Neural cell (in vitro differentiated cells): ENCODE data around the gene TNRC6C.

Experiments
- POLR2AphosphoS5 ChIP-seq: IDR thresholded peaks from 2 replicates; pipeline ENCODE4 v1.6.1; 2012
- TF ChIP-seq, protein P1 (sequence below): fragments of 450-650 bp; IDR thresholded peaks from 2 replicates; pipeline ENCODE4 v1.5.1; 2014; ENCODE audit warnings: antibody characterized with exemption, mild to moderate bottlenecking, moderate library complexity; ENCODE audit not compliant: poor library complexity, severe bottlenecking

- TF ChIP-seq, protein P1, sequence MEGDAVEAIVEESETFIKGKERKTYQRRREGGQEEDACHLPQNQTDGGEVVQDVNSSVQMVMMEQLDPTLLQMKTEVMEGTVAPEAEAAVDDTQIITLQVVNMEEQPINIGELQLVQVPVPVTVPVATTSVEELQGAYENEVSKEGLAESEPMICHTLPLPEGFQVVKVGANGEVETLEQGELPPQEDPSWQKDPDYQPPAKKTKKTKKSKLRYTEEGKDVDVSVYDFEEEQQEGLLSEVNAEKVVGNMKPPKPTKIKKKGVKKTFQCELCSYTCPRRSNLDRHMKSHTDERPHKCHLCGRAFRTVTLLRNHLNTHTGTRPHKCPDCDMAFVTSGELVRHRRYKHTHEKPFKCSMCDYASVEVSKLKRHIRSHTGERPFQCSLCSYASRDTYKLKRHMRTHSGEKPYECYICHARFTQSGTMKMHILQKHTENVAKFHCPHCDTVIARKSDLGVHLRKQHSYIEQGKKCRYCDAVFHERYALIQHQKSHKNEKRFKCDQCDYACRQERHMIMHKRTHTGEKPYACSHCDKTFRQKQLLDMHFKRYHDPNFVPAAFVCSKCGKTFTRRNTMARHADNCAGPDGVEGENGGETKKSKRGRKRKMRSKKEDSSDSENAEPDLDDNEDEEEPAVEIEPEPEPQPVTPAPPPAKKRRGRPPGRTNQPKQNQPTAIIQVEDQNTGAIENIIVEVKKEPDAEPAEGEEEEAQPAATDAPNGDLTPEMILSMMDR, result no peak
- no peak for TF ChIP-seq POLR2AphosphoS5
These were observed 58.3 kb downstream of the TNRC6C start for GRCh38 chr17:78016852-78017251.
